CD4-positive, alpha-beta memory T cell (primary cell): Measurements from ENCODE around the gene PROSER2. TPM values are rescaled to one million over a fixed set of nuclear protein-coding genes. Genes with fewer than 3 reads are reported as not detected.

ENCODE experiments used
- polyA plus RNA-seq, 2 donors: library from polyadenylated mRNA; unstranded; fragments of 300-500 nt; fragmentation: Illumina TruSeq; gene quantifications; one replicate each; pipeline ENCODE4 v1.2.3, GENCODE V29; 2021
- total RNA-seq, 2 experiments: library from RNA; stranded (reverse); gene quantifications; one replicate each; pipeline ENCODE4 v1.2.3, GENCODE V29; 2021

PROSER2 gene
- total and polyA plus RNA-seq, 4 experiments from 2014 or later = 0.18 to 1.3 (median 0.78) TPM

Other genes with a start within 250 kb of the PROSER2 start
- gene USP6NL, start 211.7 kb upstream of the PROSER2 start, total RNA-seq = 1 to 10 TPM; 3.9 to 4.8 TPM
- 1 to 10 TPM; 2.2 to 2.7 TPM for gene USP6NL, start 211.7 kb upstream of the PROSER2 start, polyA plus RNA-seq
- under 1 TPM; 0.47 to 0.49 TPM for gene ECHDC3, start 81.0 kb upstream of the PROSER2 start, total RNA-seq
- under 1 TPM in 1 of 2 donors, not detected in 1; 0.14 TPM for gene ECHDC3, start 81.0 kb upstream of the PROSER2 start, polyA plus RNA-seq
- 10 to 100 TPM; 35.2 to 38.6 TPM for gene UPF2, start 219.5 kb downstream of the PROSER2 start, total RNA-seq
- 10 to 100 TPM in 1 of 2 donors, 1 to 10 TPM in 1; 5.4 to 21.1 TPM for gene UPF2, start 219.5 kb downstream of the PROSER2 start, polyA plus RNA-seq
- gene DHTKD1, start 245.6 kb downstream of the PROSER2 start, total RNA-seq = 10 to 100 TPM; 15.7 to 16.5 TPM
- gene DHTKD1, start 245.6 kb downstream of the PROSER2 start, polyA plus RNA-seq = 1 to 10 TPM; 7.3 to 9.0 TPM